Measurements from ENCODE around the gene MUC16.

GRCh38 chr19:9009431-9009830 is 778 bp downstream of the MUC16 start:
- TF ChIP-seq CTCF (IDR thresholded peaks at IDR 0.05), result no peak
- TF ChIP-seq POLR2A (IDR thresholded peaks at IDR 0.05), result no peak
- no peak for TF ChIP-seq POLR2AphosphoS5 (IDR thresholded peaks at IDR 0.05; ENCODE audit: insufficient read depth in 1 of 2, low read depth in 1 of 2)
